Renal cortical epithelial cell (primary cell): ENCODE results near the gene ZNF730. TPM values are rescaled to one million over a fixed set of nuclear protein-coding genes. Genes with fewer than 3 reads are reported as not detected.
"Not testable (repeated sequence)": the region's sequence is repeated elsewhere in the genome, so short reads cannot be mapped to it uniquely, and the experiment has no call there.

Experiments
- DNase-seq: peaks from one replicate; pipeline ENCODE4 v3.0.0-alpha.2; 2011; ENCODE audit warnings: low read depth
- total RNA-seq: library from RNA; depleted of rRNA; stranded (reverse); fragments of >200 nt; gene quantifications from 2 replicates; pipeline ENCODE4 v1.2.3, GENCODE V29; 2014

ZNF730 gene
- 1.1 and 1.9 TPM in 2 replicates for total RNA-seq

DNA sequence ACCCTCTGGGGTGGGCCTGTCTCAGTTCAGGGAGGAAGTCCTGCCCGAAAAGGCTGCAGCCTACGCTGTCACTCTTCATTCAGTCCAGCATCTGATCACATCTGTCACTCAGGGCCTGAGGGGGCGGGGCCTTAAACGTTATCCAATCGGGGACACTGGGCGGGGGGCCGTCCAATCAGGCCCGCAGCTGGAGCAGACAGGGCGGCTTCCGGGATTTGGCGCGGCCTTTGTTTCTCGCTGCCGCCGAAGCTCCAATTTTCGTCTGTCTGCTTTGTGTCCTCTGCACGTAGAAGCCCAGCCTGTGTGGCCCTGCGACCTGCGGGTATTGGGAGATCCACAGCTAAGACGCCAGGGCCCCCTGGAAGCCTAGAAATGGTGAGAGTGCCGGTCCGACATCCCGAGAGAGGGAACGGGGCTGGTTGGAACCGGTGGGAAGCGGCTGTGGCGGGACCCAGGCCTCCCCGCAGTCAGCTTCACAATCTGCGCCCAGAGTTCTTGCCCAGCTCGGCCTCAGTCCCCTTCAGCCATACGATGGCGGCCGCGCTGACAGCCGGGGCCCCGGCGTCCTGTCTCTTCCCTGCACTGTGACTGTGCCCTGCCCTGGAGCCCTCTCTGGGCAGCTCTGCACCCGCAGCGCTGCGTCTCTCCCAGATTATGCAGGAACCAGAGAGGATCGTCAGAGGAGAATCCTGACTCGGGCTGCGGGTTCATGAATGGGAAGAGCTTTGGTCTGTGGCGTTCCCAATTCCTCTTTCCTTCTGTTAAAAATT, at the start of gene ZNF730:
Gene ZNF730, plus strand, starts transcription at position 224 of the 770 bp plus-strand sequence. Its CDS starts 149 bp downstream, at position 373.
- peak; percentile 31 for DNase-seq

DNA sequence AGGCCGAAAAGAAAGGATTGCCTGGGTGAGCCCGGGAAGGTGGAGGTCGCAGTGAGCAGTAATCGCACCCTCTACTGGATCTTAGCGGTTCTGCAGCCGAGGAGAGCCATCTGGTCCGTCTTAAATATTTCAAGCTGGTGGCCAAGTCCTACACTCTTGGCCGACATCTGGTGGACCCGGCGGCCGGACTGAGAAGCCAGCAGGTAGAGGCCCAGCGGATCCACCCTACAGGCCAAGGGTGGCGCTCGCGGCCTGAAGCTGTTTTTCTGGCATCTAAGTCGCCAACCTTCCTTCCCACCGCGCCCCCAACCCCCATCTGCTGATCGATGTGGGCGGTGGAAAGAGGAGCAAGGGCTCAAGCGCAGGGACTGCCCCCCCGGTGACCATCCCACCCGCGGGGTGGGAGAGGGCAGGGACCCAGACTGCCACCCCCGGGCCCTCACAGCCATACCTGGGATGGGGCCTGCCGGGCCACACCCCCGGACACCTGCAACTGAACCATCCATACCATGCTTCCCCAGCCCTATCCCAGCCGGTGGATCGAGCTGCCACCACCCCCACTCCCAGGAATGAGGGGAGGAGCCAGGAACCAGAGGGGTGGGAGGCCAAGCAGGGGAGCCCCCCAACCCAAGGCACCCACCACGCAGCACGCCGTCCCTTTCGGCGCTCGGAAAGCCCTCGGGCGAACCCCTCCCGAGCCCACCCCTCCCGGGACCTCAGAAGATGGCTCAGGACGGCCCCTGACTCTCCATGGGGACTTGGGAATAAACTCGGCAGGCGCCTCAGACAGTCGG, 46.3 kb upstream of the ZNF730 start:
- DNase-seq: no peak

DNA sequence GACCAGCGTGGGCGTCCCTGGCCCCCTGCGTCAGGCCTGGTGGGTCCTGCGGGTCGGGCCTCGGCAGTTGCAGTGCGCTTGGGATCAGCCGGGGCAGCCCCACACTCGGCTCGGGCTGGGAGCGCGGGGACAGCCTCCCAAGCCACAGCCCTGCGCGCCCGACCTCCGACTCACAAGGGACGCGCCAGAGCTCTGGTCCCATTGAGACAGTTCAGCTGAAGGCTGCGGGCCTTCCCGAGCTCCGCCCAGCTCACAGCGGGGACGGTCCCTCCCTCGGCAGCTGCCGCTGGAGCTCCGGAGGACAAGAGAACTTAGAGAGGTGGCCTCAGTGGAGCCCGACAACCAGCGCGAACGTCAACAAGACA, 45.7 kb upstream of the ZNF730 start:
- DNase-seq: no peak

DNA sequence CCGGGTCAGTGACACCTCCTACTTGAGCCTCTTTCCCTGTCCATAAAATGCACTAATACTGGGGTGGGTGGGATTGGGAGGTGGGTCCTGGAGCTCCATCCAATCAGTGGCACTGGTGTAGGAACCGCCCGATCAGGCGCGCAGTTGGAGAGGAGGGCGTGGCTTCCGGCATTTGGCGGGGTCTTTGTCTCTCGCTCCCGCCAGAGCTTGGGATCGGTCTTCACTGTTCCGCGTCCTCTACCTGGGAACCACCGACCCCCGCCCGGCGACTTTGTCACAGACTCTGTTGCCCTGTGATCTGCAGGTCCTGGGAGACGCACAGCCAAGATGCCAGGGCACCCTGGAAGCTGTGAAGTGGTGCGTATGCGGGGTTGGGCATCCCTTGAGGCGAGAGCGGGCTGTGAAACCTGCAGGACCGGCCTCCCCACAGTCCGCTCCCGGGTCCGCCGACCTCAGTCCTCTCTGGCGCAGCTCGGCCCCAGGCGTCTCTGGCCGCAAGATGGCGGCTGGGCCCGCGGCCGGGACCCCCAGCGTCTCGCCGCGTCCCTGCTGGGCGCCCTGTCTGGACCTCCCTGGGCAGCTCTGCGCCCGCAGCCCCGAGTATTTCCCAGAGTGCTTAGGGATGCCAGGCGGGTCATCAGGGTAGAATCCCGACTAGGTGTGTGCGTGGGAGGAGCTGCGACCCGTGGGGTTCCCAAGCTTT, 41.6 kb upstream of the ZNF730 start:
- peak; percentile 44 for DNase-seq

DNA sequence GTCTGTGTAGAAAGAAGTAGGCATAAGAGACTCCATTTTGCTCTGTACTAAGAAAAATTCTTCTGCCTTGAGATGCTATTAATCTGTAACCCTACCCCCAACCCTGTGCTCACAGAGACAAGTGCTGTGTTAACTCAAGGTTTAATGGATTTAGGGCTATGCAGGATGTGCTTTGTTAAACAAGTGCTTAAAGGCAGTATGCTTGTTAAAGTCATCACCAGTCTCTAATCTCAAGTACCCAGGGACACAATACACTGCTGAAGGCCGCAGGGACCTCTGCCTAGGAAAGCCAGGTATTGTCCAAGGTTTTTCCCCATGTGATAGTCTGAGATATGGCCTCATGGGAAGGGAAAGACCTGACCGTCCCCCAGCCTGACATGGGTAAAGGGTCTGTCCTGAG, 39.0 kb upstream of the ZNF730 start:
- not testable (repeated sequence) for DNase-seq

DNA sequence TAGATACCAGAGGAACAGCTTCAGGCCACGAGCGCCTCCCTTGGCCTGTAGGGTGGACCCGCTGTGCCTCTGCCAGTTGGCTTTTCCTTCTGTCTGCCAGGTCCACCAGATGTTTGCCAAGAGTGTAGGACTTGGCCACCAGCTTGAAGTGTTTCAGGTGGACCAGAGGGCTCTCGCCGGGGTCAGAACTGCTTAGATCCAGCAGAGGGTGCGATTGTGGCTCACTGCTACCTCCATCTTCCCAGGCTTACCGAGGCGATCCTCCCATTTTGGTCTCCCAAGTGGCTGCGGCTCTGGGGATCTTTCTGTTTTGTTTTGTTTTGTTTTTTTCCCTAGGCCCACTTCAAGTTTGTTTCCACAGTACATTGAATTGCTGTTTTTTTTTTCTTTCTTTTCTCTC, 23.0 kb upstream of the ZNF730 start:
- no peak for DNase-seq

DNA sequence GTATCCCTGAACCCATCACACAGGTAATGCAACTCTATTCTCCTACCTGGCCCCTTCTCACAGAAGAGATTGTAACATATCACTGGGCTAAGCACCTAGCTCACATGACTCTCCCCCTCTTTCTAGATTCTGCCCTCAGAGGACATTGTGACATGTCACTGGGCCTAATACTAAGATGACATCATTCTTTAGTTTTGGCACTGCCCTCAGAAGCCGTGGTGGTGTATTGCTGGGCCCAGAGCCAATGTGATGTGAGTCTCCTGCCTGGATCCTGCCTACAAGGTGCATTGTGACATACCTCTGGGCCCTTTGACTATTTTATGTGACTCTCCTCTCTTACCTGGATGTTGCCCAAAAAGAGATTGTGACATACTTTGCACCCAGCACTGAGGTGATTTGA, 21.4 kb upstream of the ZNF730 start:
- DNase-seq: no peak

DNA sequence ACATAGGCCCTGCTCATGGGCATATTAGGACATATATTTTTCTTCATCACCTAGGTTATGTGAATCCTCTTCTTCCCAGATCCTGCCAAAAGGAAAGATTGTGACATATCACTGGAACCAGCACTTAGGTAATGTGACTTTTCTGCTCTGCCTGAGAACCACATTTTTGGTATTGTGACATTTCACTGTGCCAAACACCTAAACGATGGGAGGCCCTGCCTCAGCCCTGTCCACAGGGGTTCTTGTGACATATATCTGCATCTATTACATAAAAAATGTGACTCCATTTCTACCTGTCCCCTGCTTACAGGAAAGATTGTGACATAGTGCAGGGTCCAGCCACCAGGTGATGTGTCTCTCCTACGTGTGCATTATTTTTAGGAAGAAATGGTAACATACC, 18.5 kb upstream of the ZNF730 start:
- no peak for DNase-seq

DNA sequence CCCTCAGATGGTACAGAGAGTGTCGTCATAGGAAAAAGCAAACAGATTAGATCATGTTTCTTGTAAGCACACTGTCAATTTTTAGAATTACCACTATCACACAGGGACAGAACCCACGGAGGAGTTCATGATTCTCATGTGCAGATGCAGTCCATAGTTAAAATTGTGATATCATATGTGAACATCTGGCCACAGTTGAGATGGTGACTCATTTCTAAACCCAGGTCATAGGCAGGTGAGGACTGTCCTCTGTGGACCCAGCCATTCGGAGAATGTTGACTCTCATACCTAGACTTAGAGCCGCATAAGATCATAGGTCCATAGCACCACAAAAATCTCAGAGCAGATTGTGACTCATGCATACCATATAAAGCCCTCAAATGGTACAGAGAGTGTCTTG, 17.8 kb upstream of the ZNF730 start:
- DNase-seq: no peak

DNA sequence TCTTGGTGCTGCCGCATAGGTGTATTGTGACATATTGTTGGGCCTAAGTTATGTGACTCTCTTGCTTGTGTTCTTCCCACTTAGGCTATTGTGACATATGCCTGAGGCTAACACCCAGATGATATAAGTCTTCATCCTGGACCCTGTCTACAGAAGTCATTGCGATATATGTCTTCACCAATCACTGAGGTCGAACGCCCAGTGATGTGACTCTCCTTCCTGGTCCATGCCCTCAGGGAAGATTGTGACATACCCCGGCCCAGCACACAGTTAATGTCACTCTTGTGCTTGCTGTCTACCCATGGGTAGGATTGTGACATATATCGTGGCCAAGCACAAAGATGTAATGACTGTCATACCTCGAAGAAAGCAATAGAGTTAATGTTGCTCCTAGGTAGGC, 16.9 kb upstream of the ZNF730 start:
- no peak for DNase-seq

DNA sequence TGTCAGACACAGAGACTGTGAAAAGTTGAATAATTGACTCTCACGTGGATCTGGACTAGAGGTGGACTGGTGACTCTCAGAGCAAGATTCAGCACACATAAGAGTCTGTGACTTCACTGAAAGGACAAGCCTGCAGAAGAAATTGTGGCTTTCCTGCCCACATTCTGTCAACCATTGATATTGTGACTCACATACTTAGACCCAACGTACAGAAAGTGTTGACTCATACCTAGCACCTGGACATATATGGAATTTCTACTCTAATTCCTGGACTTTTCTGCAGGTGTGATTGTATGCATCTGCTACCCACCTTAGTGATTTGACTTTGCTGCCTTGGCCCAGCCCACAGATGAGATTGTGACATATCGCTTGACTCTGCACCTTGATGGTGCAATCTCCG, 15.6 kb upstream of the ZNF730 start:
- peak; percentile 25 for DNase-seq

DNA sequence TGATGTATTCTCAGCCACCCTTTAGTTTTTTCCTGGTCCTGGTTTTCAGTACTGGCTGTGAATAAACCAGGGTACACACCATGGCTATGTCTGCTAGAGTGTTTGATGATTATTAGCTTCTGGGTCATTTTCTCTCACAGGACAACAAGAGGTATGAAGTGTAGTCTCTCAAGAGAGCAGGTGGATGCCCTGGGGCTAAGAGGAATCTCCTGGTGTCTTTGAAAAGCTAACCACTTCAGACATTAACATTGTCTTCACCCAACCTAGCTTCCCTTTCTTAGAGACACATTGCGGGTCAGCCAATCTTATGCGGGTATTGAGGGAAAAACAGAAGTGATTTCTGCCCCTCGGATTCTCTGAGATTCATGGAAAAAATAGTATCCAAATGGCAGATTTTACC, 1.6 kb downstream of the ZNF730 start:
- DNase-seq: no peak

DNA sequence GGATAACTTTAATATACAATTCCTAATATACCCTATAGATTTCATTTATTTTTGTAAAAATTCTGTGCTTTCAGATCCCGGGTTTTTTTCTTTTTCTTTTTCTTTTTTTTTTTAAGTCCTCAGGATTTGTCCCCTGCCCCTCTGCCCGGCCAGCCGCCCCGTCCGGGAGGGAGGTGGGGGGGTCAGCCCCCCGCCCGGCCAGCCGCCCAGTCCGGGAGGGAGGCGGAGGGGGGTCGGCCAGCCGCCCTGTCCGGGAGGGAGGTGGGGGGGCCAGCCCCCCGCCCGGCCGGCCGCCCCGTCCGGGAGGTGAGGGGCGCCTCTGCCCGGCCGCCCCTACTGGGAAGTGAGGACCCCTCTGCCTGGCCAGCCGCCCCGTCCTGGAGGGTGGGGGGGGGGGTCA, 17.4 kb downstream of the ZNF730 start:
- not testable (repeated sequence) for DNase-seq

DNA sequence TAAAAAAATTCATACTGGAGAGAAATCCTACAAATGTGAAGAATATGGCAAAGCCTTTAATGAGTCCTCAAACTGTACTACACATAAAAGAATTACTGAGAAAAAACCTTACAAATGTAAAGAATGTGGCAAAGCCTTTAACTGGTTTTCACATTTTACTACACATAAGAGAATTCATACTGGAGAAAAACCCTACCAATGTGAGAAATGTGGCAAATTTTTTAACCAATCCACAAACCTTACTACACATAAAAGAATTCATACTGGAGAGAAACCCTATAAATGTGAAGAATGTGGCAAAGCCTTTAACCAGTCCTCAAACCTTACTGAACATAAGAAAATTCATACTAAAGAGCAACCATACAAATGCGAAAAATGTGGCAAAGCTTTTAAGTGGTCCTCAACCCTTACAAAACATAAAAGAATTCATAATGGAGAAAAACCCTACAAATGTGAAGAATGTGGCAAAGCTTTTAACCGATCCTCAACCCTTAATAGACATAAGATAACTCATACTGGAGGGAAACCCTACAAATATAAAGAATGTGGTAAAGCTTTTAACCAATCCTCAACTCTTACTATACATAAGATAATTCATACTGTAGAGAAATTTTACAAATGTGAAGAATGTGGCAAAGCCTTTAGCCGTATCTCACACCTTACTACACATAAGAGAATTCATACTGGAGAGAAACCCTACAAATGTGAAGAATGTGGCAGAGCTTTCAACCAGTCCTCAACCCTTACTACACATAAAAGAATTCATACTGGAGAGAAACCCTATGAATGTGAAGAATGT, 29.0 kb downstream of the ZNF730 start:
- DNase-seq: no peak

DNA sequence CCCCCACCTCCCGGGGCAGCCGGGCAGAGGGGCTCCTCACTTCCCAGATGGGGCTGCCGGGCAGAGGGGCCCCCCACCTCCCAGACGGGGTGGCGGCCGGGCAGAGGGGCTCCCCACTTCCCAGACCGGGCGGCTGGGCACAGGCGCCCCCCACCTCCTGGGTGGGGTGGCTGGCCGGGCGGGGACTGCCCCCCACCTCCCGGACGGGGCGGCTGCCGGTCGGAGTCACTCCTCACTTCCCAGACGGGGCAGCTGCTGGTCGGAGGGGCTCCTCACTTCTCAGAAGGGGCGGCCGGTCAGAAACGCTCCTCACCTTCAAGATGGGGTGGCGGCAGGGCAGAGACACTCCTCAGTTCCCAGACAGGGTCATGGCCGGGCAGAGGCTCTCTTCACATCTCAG, 43.9 kb downstream of the ZNF730 start:
- no peak for DNase-seq

DNA sequence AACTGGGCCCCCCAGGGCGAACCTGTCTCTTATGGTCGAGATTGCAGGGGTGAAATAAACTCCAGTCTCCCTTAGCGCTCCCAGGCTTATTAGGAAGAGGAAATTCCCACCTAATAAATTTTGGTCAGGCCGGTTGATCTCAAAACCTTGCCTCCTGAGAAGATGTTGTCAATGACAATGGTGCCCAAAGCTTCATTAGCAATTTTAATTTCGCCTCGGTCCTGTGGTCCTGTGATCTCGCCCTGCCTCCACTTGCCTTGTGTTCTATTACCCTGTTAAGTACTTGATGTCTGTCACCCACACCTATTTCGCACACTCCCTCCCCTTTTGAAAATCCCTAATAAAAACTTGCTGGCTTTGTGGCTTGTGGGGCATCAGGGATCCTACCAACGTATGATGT, 51.5 kb downstream of the ZNF730 start:
- not testable (repeated sequence) for DNase-seq

DNA sequence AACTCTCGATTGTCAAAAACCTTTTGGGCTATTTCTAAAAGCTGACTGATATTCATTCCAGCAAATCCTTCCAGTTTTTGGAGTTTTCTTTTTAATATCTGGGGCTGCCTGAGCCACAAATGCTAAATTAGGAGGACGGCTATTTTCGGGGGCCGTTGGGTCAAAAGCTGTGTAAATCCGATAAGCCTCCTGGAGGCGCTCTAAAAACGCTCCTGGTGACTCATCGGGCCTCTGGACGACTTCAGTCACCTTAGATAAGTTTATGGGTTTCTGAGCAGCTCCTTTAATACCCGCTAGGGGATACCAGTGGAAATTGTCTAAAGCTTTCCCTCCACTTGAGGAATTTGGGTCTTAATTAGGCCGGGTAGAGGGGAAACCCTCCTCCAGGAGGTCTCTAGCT, 66.4 kb downstream of the ZNF730 start:
- DNase-seq: no peak

DNA sequence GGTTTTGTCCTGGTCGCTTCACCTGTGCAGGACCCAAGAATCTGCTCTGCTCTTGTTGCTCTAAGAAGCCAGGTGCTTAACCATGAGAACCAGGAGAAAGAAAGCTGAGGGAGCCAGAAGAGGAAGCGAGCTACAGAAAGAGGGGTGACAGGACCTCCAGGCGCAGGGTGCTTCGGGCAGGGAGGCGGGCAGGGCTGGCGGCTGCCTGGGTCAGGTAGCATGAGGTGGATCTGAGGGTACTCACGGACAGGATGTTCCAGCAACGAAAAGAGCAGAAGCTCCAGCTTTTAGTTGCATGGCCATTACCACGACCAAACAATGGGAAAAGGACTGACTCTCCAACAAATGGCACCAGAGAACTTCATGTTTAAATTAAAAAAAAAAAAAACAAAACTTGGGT, 73.5 kb downstream of the ZNF730 start:
- DNase-seq: no peak
